Upper lobe of left lung (tissue), 6 donors: Measurements from ENCODE around the gene MYOF. TPM values are rescaled to one million over a fixed set of nuclear protein-coding genes. Genes with fewer than 3 reads are reported as not detected.
A peak's percentile ranks its signal among the peaks of the same experiment; 100 is the strongest.

Experiments used
- ATAC-seq, 2 donors: fragments of 200-7000 bp; cut with Tn5 transposase; one replicate each; pipeline ENCODE4 v1.9.1; 2022; ENCODE audit warnings: mild to moderate bottlenecking in 2 of 2, moderate library complexity in 2 of 2; ENCODE audit not compliant: low FRiP score in 2 of 2
- DNase-seq, 2 donors: peaks; one replicate each; pipeline ENCODE4 v3.0.0-alpha.2; 2019 to 2020
- H3K27ac ChIP-seq, 4 donors: fragments of 200-600 bp; sonication (generic); one replicate each; pipeline ENCODE4 v1.5.1; 2016 to 2019
- H3K27me3 ChIP-seq, 4 donors: fragments of 200-600 bp; sonication (generic); one replicate each; pipeline ENCODE4 v1.5.1; 2017 to 2019
- H3K36me3 ChIP-seq, 4 donors: fragments of 200-600 bp; sonication (generic); one replicate each; pipeline ENCODE4 v1.5.1; 2016 to 2019
- H3K4me1 ChIP-seq, 4 donors: fragments of 200-600 bp; sonication (generic); one replicate each; pipeline ENCODE4 v1.5.1; 2018 to 2019
- H3K4me3 ChIP-seq, 4 donors: fragments of 200-600 bp; sonication (generic); one replicate each; pipeline ENCODE4 v1.5.1; 2017 to 2019; ENCODE audit warnings: mild to moderate bottlenecking in 2 of 4, moderate library complexity in 1 of 4
- H3K9me3 ChIP-seq, 4 donors: fragments of 200-600 bp; sonication (generic); one replicate each; pipeline ENCODE4 v1.5.1; 2018 to 2019
- EP300 ChIP-seq, 4 donors: sonication (generic); formaldehyde crosslinking; IDR thresholded peaks; one replicate each; pipeline ENCODE4 v1.5.1; 2017; ENCODE audit warnings: antibody characterized with exemption in 4 of 4, control low read depth in 2 of 4
- POLR2A ChIP-seq, 4 donors: fragments of 450-650 bp; IDR thresholded peaks; one replicate each; pipeline ENCODE4 v1.5.1; 2016 to 2017; ENCODE audit warnings: antibody characterized with exemption in 4 of 4, mild to moderate bottlenecking in 2 of 4
- POLR2AphosphoS5 ChIP-seq, 2 donors: sonication (generic); formaldehyde crosslinking; IDR thresholded peaks; one replicate each; pipeline ENCODE4 v1.5.1; 2017; ENCODE audit warnings: antibody characterized with exemption in 2 of 2
- WGBS, 2 donors: methylation state at CpG; one replicate each; pipeline ENCODE4 v1.1.5; 2017 to 2018; 5-methylcytosine and 5-hydroxymethylcytosine counted together
- total RNA-seq, 6 donors: library from RNA; depleted of rRNA in 4 of 6; stranded (reverse); fragments of >200 nt in 4 of 6; gene quantifications; one replicate each; pipeline versions ENCODE4 v1.1.0 to v1.2.1, GENCODE V29; 2016 to 2021
- TF ChIP-seq, protein P1 (sequence below), 6 experiments: fragments of 450-650 bp in 4 of 6; fragments of 200-600 bp in 2 of 6; sonication (generic) in 2 of 6; IDR thresholded peaks; one replicate each; pipeline ENCODE4 v1.5.1; 2016 to 2019; ENCODE audit warnings: antibody characterized with exemption in 6 of 6
- donor health status: DM: no; HTN: no; CAD: no; lungs with moderate emphysema.
- donor health status: DM: no; HTN: yes; CAD: no; lungs with severe emphysema.

The MYOF gene
- total RNA-seq, 6 donors from 2014 or later = 83.9 to 168 (median 129) TPM

DNA sequence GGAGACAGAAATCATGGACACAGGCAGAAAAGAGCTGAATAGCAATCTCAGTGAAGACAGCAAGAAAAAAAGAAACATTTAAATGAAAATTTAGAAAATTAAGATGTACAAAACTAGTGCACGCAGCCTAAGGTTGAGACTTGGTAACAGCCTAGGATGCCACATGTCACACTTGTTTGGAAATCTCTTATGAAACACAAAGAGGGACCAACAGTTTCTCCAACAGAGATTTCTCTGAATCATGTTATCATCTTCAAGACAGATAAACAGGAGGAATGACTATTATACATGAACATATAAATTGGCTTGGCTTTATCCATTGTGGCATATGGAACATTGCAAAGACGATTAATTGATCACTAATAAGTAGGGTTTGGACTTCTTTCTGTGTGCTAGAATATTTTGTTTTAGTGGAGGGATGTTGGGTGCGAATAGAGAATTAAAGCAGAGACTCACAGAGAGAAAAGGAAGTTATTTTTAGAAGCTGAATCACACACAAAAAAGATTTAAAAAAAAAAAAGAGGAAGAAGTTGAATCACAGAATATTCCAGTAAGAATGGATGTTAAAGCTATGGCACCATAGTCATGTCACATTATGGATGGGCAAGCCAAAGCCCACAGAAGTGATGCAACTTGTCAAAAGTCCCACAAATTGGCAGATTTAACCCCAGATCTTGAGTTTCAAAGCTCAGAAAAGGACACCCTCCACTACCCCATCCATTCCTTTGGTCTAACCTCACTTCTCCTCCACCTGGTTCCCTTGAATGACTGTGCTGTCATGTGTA, 91.6 kb downstream of the MYOF start:
- Histone ChIP-seq H3K4me1 (peaks cover 3 to 13% (median 7%) of the 10 kb centered on the region in 4 donors), H3K36me3 (peaks cover 0 to 10% (median 3%) of the 10 kb centered on the region in 4 donors), H3K27me3 (no peaks in the 10 kb centered on the region), H3K9me3 (no peaks in the 10 kb centered on the region), H3K4me3 (no peak overlapping the region), H3K27ac (peak overlapping the region in 1 of 4 donors; percentile 16)
- ATAC-seq (no peak), DNase-seq (no peak)
- WGBS, 2 donors = 80 to 82% methylated on average over 3 of the region's 3 CpGs
- no peak for TF ChIP-seq POLR2AphosphoS5 (IDR thresholded peaks at IDR 0.05)
- TF ChIP-seq, protein P1, sequence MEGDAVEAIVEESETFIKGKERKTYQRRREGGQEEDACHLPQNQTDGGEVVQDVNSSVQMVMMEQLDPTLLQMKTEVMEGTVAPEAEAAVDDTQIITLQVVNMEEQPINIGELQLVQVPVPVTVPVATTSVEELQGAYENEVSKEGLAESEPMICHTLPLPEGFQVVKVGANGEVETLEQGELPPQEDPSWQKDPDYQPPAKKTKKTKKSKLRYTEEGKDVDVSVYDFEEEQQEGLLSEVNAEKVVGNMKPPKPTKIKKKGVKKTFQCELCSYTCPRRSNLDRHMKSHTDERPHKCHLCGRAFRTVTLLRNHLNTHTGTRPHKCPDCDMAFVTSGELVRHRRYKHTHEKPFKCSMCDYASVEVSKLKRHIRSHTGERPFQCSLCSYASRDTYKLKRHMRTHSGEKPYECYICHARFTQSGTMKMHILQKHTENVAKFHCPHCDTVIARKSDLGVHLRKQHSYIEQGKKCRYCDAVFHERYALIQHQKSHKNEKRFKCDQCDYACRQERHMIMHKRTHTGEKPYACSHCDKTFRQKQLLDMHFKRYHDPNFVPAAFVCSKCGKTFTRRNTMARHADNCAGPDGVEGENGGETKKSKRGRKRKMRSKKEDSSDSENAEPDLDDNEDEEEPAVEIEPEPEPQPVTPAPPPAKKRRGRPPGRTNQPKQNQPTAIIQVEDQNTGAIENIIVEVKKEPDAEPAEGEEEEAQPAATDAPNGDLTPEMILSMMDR (IDR thresholded peaks at IDR 0.05) = no peak
- TF ChIP-seq POLR2A (IDR thresholded peaks at IDR 0.05) = no peak
- TF ChIP-seq EP300 (IDR thresholded peaks at IDR 0.05) = no peak

DNA sequence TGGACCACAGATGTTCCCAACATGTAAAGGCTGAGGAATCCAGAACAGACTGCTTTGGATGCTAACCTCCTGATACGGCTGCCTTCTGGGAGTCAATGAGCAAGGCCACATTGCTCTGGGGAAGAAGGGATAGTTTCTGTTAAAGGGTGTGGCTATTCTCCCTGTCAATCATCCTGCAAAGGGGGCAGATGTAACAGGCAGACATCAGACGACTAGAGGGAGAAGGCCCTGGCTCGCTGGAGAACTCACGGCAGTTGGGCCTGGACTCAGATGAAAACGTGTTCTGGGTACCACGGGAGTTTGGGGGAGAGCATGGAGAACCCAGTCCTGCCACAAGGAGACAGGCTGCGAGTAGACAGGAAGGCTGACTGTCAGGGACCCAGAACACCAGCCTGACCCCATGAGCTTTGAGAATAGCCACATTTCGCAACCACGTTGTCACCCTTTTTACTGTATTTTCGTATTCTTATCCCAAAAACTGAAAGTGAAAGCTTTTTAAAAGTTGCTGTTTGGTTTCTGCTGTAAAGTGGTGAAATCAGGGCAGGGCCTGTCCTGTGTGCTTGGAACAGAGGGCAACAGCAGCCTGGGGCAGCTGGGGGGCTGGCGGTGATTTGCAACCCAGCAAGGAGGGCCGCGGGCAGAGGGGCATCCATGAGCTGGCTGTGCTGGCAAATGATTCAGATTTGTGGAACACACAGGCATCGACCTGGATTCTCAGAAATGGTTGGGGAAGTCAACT, 95.3 kb downstream of the MYOF start:
- H3K27me3 ChIP-seq = no peaks in the 10 kb centered on the region
- peaks cover 3 to 17% (median 9%) of the 10 kb centered on the region in 4 donors for H3K4me1 ChIP-seq
- TF ChIP-seq EP300 (IDR thresholded peaks at IDR 0.05) = no peak
- TF ChIP-seq, protein P1 (IDR thresholded peaks at IDR 0.05) = peak in 5 of 6 experiments; percentile 10 to 38 (median 13)
- no peak for TF ChIP-seq POLR2A (IDR thresholded peaks at IDR 0.05)
- TF ChIP-seq POLR2AphosphoS5 (IDR thresholded peaks at IDR 0.05) = peak; percentile 13 to 35
- peak in 1 of 2 donors; percentile 37 for ATAC-seq
- WGBS, 2 donors = 60 to 69% methylated on average over 13 to 14 of the region's 14 CpGs
- DNase-seq = peak; percentile 39 to 59
- no peaks in the 10 kb centered on the region for H3K9me3 ChIP-seq
- peak overlapping the region; percentile 35 to 74 (median 69) for H3K27ac ChIP-seq
- peaks cover 0 to 22% (median 3%) of the 10 kb centered on the region in 4 donors for H3K36me3 ChIP-seq
- H3K4me3 ChIP-seq = peak overlapping the region in 1 of 4 donors; percentile 13

DNA sequence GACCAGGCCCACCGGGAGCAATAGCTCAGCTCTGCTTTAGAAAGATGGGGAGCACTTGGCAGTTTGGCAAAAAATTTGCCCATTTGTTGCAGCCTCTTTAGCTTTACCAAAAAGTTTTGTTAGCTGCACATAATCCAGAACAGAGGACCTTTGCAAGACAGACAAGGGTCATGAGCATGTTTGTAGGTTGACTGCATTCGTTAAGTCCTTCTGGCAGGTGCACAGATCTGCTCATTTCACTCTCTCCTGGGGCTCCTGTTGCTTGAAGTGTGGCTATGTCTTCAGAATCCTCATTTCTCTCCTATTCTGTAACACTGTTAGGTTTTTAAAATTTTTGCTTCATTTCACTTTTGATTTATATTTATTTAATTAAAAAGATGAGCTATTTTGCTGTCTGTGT, 96.8 kb downstream of the MYOF start:
- no peak overlapping the region for H3K4me3 ChIP-seq
- no peak overlapping the region for H3K27ac ChIP-seq
- peaks cover 3 to 17% (median 9%) of the 10 kb centered on the region in 4 donors for H3K4me1 ChIP-seq
- H3K36me3 ChIP-seq = peaks cover 0 to 32% (median 12%) of the 10 kb centered on the region in 4 donors
- ATAC-seq (no peak), DNase-seq (no peak)
- H3K9me3 ChIP-seq = no peaks in the 10 kb centered on the region
- TF ChIP-seq EP300 (IDR thresholded peaks at IDR 0.05) = no peak
- TF ChIP-seq POLR2A (IDR thresholded peaks at IDR 0.05) = no peak
- TF ChIP-seq, protein P1 (IDR thresholded peaks at IDR 0.05) = no peak
- TF ChIP-seq POLR2AphosphoS5 (IDR thresholded peaks at IDR 0.05) = no peak
- WGBS, 2 donors = 89 to 98% methylated on average over 2 of the region's 2 CpGs
- H3K27me3 ChIP-seq = no peaks in the 10 kb centered on the region

DNA sequence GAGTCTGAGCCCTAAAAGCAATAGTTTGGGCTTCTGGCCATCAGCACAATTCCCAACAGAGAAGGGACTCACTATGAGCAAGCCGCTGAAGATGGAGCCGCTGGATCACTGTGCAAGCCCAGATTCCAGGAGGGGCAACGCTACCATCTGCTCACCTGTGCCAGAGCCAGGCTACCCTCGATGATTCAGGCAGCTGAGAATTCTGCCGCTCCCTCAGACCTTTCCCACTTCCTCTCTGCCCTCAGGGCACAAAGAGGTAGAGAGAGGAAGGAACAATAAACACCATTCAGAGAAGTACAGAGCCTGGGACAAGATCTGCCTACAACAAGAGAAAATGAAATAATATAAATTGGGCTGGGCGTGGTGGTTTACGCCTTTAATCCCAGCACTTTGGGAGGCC, 98.1 kb downstream of the MYOF start:
- Histone ChIP-seq H3K9me3 (no peaks in the 10 kb centered on the region), H3K27me3 (no peaks in the 10 kb centered on the region), H3K4me3 (no peak overlapping the region), H3K4me1 (peaks cover 3 to 17% (median 10%) of the 10 kb centered on the region in 4 donors), H3K27ac (peak overlapping the region in 1 of 4 donors; percentile 11), H3K36me3 (peaks cover 0 to 44% (median 14%) of the 10 kb centered on the region in 4 donors)
- WGBS, 2 donors = 73 to 82% methylated on average over 6 to 7 of the region's 7 CpGs
- ATAC-seq = peak in 1 of 2 donors; percentile 10
- TF ChIP-seq, protein P1 (IDR thresholded peaks at IDR 0.05) = no peak
- TF ChIP-seq POLR2A (IDR thresholded peaks at IDR 0.05) (no peak), POLR2AphosphoS5 (IDR thresholded peaks at IDR 0.05) (no peak), EP300 (IDR thresholded peaks at IDR 0.05) (no peak)
- DNase-seq = no peak
